Transverse colon (tissue), 4 donors: Measurements from ENCODE around the gene EFCAB10. TPM values are rescaled to one million over a fixed set of nuclear protein-coding genes. Genes with fewer than 3 reads are reported as not detected.

Experiments used
- DNase-seq: peaks from one replicate; pipeline ENCODE4 v3.0.0-alpha.2; 2019
- H3K27ac ChIP-seq, 4 donors: fragments of 200-600 bp; sonication (generic); 2 replicates each; pipeline ENCODE4 v1.5.1; 2016 to 2018; ENCODE audit warnings: inconsistent platforms in 4 of 4
- H3K27me3 ChIP-seq: fragments of 200-600 bp; sonication (generic); 2 replicates; pipeline ENCODE4 v1.5.1; 2017; ENCODE audit warnings: inconsistent platforms
- H3K36me3 ChIP-seq, 4 donors: fragments of 200-600 bp; sonication (generic); 2 replicates each; pipeline ENCODE4 v1.5.1; 2017 to 2019; ENCODE audit warnings: inconsistent platforms in 4 of 4
- H3K4me1 ChIP-seq, 4 donors: fragments of 200-600 bp; sonication (generic); 2 replicates each; pipeline ENCODE4 v1.5.1; 2017 to 2020; ENCODE audit warnings: inconsistent platforms in 4 of 4
- H3K4me3 ChIP-seq, 4 donors: fragments of 200-600 bp; sonication (generic); 1 replicate in 1 of 4; 2 replicates in 3 of 4; pipeline versions ENCODE4 v1.5.1 to v1.6.1; 2017 to 2019; ENCODE audit warnings: inconsistent platforms in 4 of 4
- H3K9me3 ChIP-seq, 2 donors: fragments of 200-600 bp; sonication (generic); 2 replicates each; pipeline ENCODE4 v1.5.1; 2017 to 2019; ENCODE audit warnings: inconsistent platforms in 2 of 2
- EP300 ChIP-seq: sonication (generic); formaldehyde crosslinking; IDR thresholded peaks from one replicate; pipeline ENCODE4 v1.6.1; 2017; ENCODE audit warnings: antibody characterized with exemption, low read depth
- POLR2A ChIP-seq: fragments of 450-650 bp; IDR thresholded peaks from one replicate; pipeline ENCODE4 v1.6.1; 2016; ENCODE audit warnings: antibody characterized with exemption, mild to moderate bottlenecking, moderate library complexity
- POLR2AphosphoS5 ChIP-seq, 3 donors: sonication (generic); formaldehyde crosslinking; IDR thresholded peaks; one replicate each; pipeline ENCODE4 v1.6.1; 2016; ENCODE audit warnings: antibody characterized with exemption in 3 of 3
- WGBS, 2 donors: methylation state at CpG; one replicate each; pipeline ENCODE4 v1.1.5; 2018; ENCODE audit warnings: low coverage in 1 of 2; 5-methylcytosine and 5-hydroxymethylcytosine counted together
- in situ Hi-C, 4 donors: fragments of 200-750 bp; cut with MboI; loops; one replicate each; pipeline versions ENCODE4 v1.15.0 to v1.15.1; 2017; ENCODE audit warnings: low sequenced_read_pairs in 3 of 4, low pct_ligation_motif_present in 1 of 4, low pct_unique_long_range_greater_than_20kb in 1 of 4
- intact Hi-C: fragments of 100-400 bp; cut with DNase I; formaldehyde crosslinking; loops from one replicate; pipeline ENCODE4 v1.15.1; 2023; ENCODE audit warnings: low total_unique reads
- total RNA-seq, 4 donors: library from RNA; depleted of rRNA; stranded (reverse); fragments of >200 nt; gene quantifications; one replicate each; pipeline ENCODE4 v1.1.0, GENCODE V29; 2016
- TF ChIP-seq, protein P1 (sequence below), 5 experiments: fragments of 200-600 bp in 3 of 5; fragments of 450-650 bp in 2 of 5; sonication (generic) in 3 of 5; IDR thresholded peaks; 1 replicate in 2 of 5; 2 replicates in 3 of 5; pipeline ENCODE4 v1.5.1; 2016 to 2017; ENCODE audit warnings: antibody characterized with exemption in 5 of 5, inconsistent platforms in 3 of 5, mild to moderate bottlenecking in 2 of 5, moderate library complexity in 1 of 5

Gene EFCAB10
- total RNA-seq, 4 donors from 2014 or later: not detected

GRCh38 chr7:105618016-105618296, 36.7 kb upstream of the EFCAB10 start:
- no peak for DNase-seq
- in situ Hi-C loops: no loop called here
- WGBS, 2 donors: 86% methylated on average over 5 of the region's 5 CpGs; no CpG with 5 or more reads in 1 of the 2 donors

GRCh38 chr7:105617280-105618015, 36.2 kb upstream of the EFCAB10 start:
- Histone ChIP-seq H3K9me3 (no peaks in the 10 kb centered on the region), H3K36me3 (peaks cover 0 to 9% (median 4%) of the 10 kb centered on the region in 4 donors), H3K4me1 (no peaks in the 10 kb centered on the region), H3K4me3 (no peak overlapping the region), H3K27me3 (no peaks in the 10 kb centered on the region), H3K27ac (no peak overlapping the region)
- TF ChIP-seq EP300 (no peak), POLR2A (no peak), POLR2AphosphoS5 (IDR thresholded peaks at IDR 0.05) (no peak)
- TF ChIP-seq, protein P1, sequence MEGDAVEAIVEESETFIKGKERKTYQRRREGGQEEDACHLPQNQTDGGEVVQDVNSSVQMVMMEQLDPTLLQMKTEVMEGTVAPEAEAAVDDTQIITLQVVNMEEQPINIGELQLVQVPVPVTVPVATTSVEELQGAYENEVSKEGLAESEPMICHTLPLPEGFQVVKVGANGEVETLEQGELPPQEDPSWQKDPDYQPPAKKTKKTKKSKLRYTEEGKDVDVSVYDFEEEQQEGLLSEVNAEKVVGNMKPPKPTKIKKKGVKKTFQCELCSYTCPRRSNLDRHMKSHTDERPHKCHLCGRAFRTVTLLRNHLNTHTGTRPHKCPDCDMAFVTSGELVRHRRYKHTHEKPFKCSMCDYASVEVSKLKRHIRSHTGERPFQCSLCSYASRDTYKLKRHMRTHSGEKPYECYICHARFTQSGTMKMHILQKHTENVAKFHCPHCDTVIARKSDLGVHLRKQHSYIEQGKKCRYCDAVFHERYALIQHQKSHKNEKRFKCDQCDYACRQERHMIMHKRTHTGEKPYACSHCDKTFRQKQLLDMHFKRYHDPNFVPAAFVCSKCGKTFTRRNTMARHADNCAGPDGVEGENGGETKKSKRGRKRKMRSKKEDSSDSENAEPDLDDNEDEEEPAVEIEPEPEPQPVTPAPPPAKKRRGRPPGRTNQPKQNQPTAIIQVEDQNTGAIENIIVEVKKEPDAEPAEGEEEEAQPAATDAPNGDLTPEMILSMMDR (IDR thresholded peaks at IDR 0.05): no peak
- in situ Hi-C loops (no loop called here), intact Hi-C loops (no loop called here)
- 86 to 96% methylated on average over 5 to 14 of the region's 14 CpGs for WGBS, 2 donors
- DNase-seq: no peak

More at GRCh38 chr7:105618016-105618296, 36.7 kb upstream of the EFCAB10 start:
- Histone ChIP-seq H3K27me3 (no peaks in the 10 kb centered on the region), H3K36me3 (peaks cover 0 to 9% (median 4%) of the 10 kb centered on the region in 4 donors), H3K9me3 (no peaks in the 10 kb centered on the region), H3K4me1 (no peaks in the 10 kb centered on the region), H3K27ac (no peak overlapping the region), H3K4me3 (no peak overlapping the region)
- intact Hi-C loops: no loop called here
- TF ChIP-seq POLR2A (no peak), EP300 (no peak), POLR2AphosphoS5 (IDR thresholded peaks at IDR 0.05) (no peak)
- TF ChIP-seq, protein P1 (IDR thresholded peaks at IDR 0.05): no peak

GRCh38 chr7:105614341-105614840, 33.1 kb upstream of the EFCAB10 start:
- in situ Hi-C loops: no loop called here
- no peak for DNase-seq
- Histone ChIP-seq H3K27ac (no peak overlapping the region), H3K4me3 (no peak overlapping the region), H3K9me3 (no peaks in the 10 kb centered on the region), H3K27me3 (no peaks in the 10 kb centered on the region), H3K36me3 (peaks cover 0 to 9% (median 4%) of the 10 kb centered on the region in 4 donors), H3K4me1 (no peaks in the 10 kb centered on the region)
- intact Hi-C loops: no loop called here
- TF ChIP-seq EP300: no peak
- no peak for TF ChIP-seq POLR2AphosphoS5 (IDR thresholded peaks at IDR 0.05)
- WGBS, 2 donors: 88 to 100% methylated on average over 5 to 20 of the region's 20 CpGs

DNA sequence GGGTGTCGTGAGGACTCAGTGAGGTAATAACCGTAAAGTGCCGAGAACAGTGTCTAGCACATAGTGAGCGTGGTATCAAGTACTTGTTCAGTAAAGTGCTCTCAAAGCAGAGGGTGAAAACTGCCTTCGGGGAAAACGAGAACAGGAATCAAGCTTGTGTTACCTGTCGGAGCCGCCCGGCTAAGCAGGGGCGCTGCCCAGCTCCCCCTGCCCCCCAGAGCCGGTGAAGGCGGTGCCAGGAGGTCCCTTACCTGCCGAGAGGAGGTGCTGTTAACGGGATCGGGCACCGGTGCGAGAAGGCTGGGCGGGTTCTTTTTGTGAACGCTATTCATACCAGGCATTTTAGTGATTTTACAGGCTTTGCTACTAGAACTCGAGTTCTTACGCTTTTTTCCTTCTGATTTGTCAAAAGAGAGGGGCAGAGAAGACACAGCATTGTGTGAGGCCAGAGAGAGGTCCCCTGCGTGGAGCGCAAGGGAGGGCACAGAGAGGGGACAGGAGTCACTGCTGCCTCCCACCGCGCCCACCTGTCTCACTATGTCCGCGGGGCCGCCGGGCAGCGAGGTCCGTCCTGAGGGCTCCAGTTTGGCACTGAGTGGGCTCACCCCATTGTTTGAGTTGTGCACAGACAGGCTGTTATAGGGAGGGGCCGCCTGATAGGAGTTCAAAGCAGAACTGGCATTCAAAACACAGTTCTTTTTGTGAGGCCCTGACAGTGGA, 32.5 kb upstream of the EFCAB10 start:
- TF ChIP-seq, protein P1 (IDR thresholded peaks at IDR 0.05): no peak
- TF ChIP-seq POLR2A: no peak
- TF ChIP-seq EP300: no peak
- TF ChIP-seq POLR2AphosphoS5 (IDR thresholded peaks at IDR 0.05): no peak
- Histone ChIP-seq H3K4me3 (no peak overlapping the region), H3K9me3 (no peaks in the 10 kb centered on the region), H3K4me1 (no peaks in the 10 kb centered on the region), H3K27ac (no peak overlapping the region), H3K36me3 (peaks cover 0 to 9% (median 4%) of the 10 kb centered on the region in 4 donors), H3K27me3 (no peaks in the 10 kb centered on the region)
- no peak for DNase-seq
- in situ Hi-C loops: no loop called here
- 94 to 98% methylated on average over 13 to 32 of the region's 32 CpGs for WGBS, 2 donors
- intact Hi-C loops: no loop called here
